GM12872 (cell line): ENCODE measurements around the gene GPR176.
A peak's percentile ranks its signal among the peaks of the same experiment; 100 is the strongest.

Experiments
- CTCF ChIP-seq: IDR thresholded peaks from 3 replicates; pipeline ENCODE4 v1.5.1; 2011; ENCODE audit warnings: low read depth, mild to moderate bottlenecking, low read length, moderate library complexity; ENCODE audit not compliant: insufficient read depth

GPR176 gene

GRCh38 chr15:39920510-39921273, 626 bp upstream of the GPR176 start:
- TF ChIP-seq CTCF = 0 out of 3 replicates have a peak, but pooled peaks have one; percentile 16

GRCh38 chr15:39919411-39919747, 687 bp downstream of the GPR176 start:
- TF ChIP-seq CTCF = no peak

- no peak for TF ChIP-seq CTCF
Measured at GRCh38 chr15:39918688-39919385, 1.2 kb downstream of the GPR176 start.

- no peak for TF ChIP-seq CTCF
Measured at GRCh38 chr15:39914977-39915376, 5.1 kb downstream of the GPR176 start.

GRCh38 chr15:39909007-39909406, 11.1 kb downstream of the GPR176 start:
- no peak for TF ChIP-seq CTCF

GRCh38 chr15:39908186-39908585, 11.9 kb downstream of the GPR176 start:
- no peak for TF ChIP-seq CTCF

GRCh38 chr15:39907216-39907615, 12.8 kb downstream of the GPR176 start:
- no peak for TF ChIP-seq CTCF
